Measurements from ENCODE around the gene DBP. TPM values are rescaled to one million over a fixed set of nuclear protein-coding genes. Genes with fewer than 3 reads are reported as not detected.

Gene DBP
- total and polyA plus RNA-seq, 4 donors = 6.8 to 16.8 (median 9.8) TPM

DNA sequence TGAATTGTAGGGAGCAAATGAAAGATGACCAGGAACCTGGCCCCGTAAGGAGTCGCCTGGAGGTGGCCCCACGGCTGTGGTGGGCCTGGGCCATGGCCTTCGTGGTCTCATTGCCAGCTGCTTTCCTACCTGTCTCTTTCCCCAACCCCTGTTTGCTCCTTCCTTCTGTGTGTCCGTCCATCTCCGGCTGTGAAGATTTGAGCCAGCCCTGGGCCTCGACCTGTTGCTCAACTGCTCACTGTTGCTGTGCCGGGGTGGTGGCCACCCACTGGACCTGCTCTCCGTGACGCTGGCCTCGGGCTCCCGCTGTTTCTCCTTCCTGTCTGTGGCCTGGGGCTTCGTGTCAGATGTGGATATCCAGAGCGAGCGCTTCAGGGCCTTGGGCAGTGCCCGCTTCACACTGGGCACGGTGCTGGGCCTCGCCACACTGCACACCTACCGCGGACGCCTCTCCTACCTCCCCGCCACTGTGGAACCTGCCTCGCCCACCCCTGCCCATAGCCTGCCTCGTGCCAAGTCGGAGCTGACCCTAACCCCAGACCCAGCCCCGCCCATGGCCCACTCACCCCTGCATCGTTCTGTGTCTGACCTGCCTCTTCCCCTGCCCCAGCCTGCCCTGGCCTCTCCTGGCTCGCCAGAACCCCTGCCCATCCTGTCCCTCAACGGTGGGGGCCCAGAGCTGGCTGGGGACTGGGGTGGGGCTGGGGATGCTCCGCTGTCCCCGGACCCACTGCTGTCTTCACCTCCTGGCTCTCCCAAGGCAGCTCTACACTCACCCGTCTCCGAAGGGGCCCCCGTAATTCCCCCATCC lies 8.5 kb downstream of the DBP start:
- no peak for ATAC-seq (ENCODE audit: insufficient read depth, low FRiP score)
- Histone ChIP-seq H3K4me1 (ENCODE audit: control insufficient read depth in 5 of 5, insufficient read depth in 5 of 5, low read length in 5 of 5) (peaks cover 2 to 24% (median 9%) of the 10 kb centered on the region in 5 donors), H3K27ac (ENCODE audit: low read depth in 1 of 2, low read length in 1 of 2) (peak overlapping the region in 1 of 2 donors; percentile 12)

DNA sequence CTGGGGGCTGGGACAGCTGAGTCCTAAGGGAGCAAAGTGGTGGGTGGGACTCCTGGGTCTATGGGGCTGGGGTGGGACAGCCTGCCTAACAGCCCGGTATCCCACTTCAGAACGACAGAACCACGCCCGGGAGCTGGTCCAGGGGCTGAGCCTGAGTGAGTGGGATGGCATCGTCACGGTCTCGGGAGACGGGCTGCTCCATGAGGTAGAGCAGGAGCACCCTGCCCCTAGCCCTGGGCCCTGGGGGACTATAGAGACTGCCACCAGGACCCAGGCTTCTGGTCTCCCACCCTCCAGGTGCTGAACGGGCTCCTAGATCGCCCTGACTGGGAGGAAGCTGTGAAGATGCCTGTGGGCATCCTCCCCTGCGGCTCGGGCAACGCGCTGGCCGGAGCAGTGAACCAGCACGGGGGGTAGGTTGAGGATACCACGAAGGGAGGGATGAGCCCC lies 9.3 kb downstream of the DBP start:
- Histone ChIP-seq H3K27ac (ENCODE audit: low read depth in 1 of 2, low read length in 1 of 2) (no peak overlapping the region), H3K9me3 (ENCODE audit: control insufficient read depth in 4 of 4, insufficient read depth in 3 of 4, low read length in 3 of 4) (no peaks in the 10 kb centered on the region), H3K4me1 (ENCODE audit: control insufficient read depth in 5 of 5, insufficient read depth in 5 of 5, low read length in 5 of 5) (peaks cover 3 to 32% (median 9%) of the 10 kb centered on the region in 5 donors), H3K9ac (ENCODE audit: insufficient read depth in 1 of 2, low read length in 2 of 2) (no peak overlapping the region), H3K36me3 (ENCODE audit: control insufficient read depth in 4 of 4, insufficient read depth in 4 of 4, low read length in 4 of 4) (peaks cover 0 to 15% (median 3%) of the 10 kb centered on the region in 4 donors), H3K27me3 (ENCODE audit: control insufficient read depth in 3 of 3, insufficient read depth in 3 of 3, low read length in 2 of 3) (no peaks in the 10 kb centered on the region), H3K4me3 (no peak overlapping the region)
- WGBS, 2 donors = 91 to 94% methylated on average over 17 of the region's 17 CpGs
- DNase-seq (no peak), ATAC-seq (ENCODE audit: insufficient read depth, low FRiP score) (no peak)
- TF ChIP-seq, protein P1, sequence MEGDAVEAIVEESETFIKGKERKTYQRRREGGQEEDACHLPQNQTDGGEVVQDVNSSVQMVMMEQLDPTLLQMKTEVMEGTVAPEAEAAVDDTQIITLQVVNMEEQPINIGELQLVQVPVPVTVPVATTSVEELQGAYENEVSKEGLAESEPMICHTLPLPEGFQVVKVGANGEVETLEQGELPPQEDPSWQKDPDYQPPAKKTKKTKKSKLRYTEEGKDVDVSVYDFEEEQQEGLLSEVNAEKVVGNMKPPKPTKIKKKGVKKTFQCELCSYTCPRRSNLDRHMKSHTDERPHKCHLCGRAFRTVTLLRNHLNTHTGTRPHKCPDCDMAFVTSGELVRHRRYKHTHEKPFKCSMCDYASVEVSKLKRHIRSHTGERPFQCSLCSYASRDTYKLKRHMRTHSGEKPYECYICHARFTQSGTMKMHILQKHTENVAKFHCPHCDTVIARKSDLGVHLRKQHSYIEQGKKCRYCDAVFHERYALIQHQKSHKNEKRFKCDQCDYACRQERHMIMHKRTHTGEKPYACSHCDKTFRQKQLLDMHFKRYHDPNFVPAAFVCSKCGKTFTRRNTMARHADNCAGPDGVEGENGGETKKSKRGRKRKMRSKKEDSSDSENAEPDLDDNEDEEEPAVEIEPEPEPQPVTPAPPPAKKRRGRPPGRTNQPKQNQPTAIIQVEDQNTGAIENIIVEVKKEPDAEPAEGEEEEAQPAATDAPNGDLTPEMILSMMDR (IDR thresholded peaks at IDR 0.05; ENCODE audit: control extremely low read depth, extremely low read depth) = no peak

More for the DNA sequence above, 8.5 kb downstream of the DBP start:
- Histone ChIP-seq H3K4me3 (no peak overlapping the region), H3K9ac (ENCODE audit: insufficient read depth in 1 of 2, low read length in 2 of 2) (no peak overlapping the region), H3K36me3 (ENCODE audit: control insufficient read depth in 4 of 4, insufficient read depth in 4 of 4, low read length in 4 of 4) (peaks cover 0 to 15% (median 3%) of the 10 kb centered on the region in 4 donors), H3K27me3 (ENCODE audit: control insufficient read depth in 3 of 3, insufficient read depth in 3 of 3, low read length in 2 of 3) (no peaks in the 10 kb centered on the region), H3K9me3 (ENCODE audit: control insufficient read depth in 4 of 4, insufficient read depth in 3 of 4, low read length in 3 of 4) (no peaks in the 10 kb centered on the region)
- DNase-seq = no peak
- TF ChIP-seq, protein P1 (IDR thresholded peaks at IDR 0.05; ENCODE audit: control extremely low read depth, extremely low read depth) = no peak
- 81 to 83% methylated on average over 34 of the region's 34 CpGs for WGBS, 2 donors

DNA sequence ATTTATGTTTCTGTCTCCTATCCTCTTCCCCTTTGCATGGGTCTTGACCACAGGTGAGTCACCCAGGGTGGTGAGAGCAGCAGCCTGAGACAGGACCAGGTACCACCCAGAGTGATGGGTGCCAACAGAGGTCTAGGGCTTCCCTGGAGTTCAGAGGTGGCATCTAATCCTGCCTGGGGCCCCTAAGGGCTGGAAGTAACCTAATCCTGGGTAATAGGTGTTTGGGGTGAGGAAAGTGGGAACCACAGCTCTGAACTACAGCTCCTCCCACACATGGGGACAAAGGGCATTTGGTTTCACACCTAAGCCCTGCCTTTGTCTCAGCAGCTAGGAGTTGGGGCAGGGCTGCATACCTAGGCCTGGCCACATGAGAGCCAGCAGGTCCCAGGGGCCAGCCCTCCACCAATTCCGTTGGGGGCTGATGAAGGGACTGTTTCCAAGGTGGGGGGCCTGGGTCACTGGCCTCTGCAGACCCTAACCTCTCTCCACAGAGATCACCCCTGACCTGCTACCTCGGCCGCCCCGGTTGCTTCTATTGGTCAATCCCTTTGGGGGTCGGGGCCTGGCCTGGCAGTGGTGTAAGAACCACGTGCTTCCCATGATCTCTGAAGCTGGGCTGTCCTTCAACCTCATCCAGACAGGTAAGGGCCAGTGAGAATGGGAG lies 9.8 kb downstream of the DBP start:
- peaks cover 3 to 32% (median 9%) of the 10 kb centered on the region in 5 donors for H3K4me1 ChIP-seq (ENCODE audit: control insufficient read depth in 5 of 5, insufficient read depth in 5 of 5, low read length in 5 of 5)
- DNase-seq (no peak), ATAC-seq (ENCODE audit: insufficient read depth, low FRiP score) (no peak)
- peak overlapping the region in 1 of 2 donors; percentile 12 for H3K27ac ChIP-seq (ENCODE audit: low read depth in 1 of 2, low read length in 1 of 2)
- peaks cover 0 to 16% (median 0%) of the 10 kb centered on the region in 4 donors for H3K36me3 ChIP-seq (ENCODE audit: control insufficient read depth in 4 of 4, insufficient read depth in 4 of 4, low read length in 4 of 4)
- WGBS, 2 donors = 85 to 88% methylated on average over 6 of the region's 6 CpGs
- H3K9me3 ChIP-seq (ENCODE audit: control insufficient read depth in 4 of 4, insufficient read depth in 3 of 4, low read length in 3 of 4) = no peaks in the 10 kb centered on the region
- TF ChIP-seq, protein P1 (IDR thresholded peaks at IDR 0.05; ENCODE audit: control extremely low read depth, extremely low read depth) = no peak
- H3K27me3 ChIP-seq (ENCODE audit: control insufficient read depth in 3 of 3, insufficient read depth in 3 of 3, low read length in 2 of 3) = no peaks in the 10 kb centered on the region
- no peak overlapping the region for H3K4me3 ChIP-seq
- no peak overlapping the region for H3K9ac ChIP-seq (ENCODE audit: insufficient read depth in 1 of 2, low read length in 2 of 2)
